GM13976 (cell line): ENCODE measurements around the gene NXN.
"Not testable (repeated sequence)": the region's sequence is repeated elsewhere in the genome, so short reads cannot be mapped to it uniquely, and the experiment has no call there.

Experiments
- DNase-seq: peaks from one replicate; pipeline ENCODE4 v3.0.0; 2012; ENCODE audit warnings: low spot score
- CTCF ChIP-seq: IDR thresholded peaks from 2 replicates; pipeline ENCODE4 v1.5.1; 2012; ENCODE audit warnings: borderline replicate concordance, mild to moderate bottlenecking; ENCODE audit not compliant: insufficient read depth; ENCODE audit errors: extremely low read depth, missing control alignments, control extremely low read depth
- in situ Hi-C: fragments of 300-500 bp; cut with MboI; formaldehyde crosslinking; loops from one replicate; pipeline ENCODE4 v1.12.0; 2022; ENCODE audit warnings: low sequenced_read_pairs, mixed read lengths, inconsistent platforms; ENCODE audit not compliant: unreplicated experiment

NXN gene

GRCh38 chr17:929586-929985 lies 50.0 kb downstream of the NXN start:
- in situ Hi-C loops: no loop called here
- DNase-seq: no peak
- no peak for TF ChIP-seq CTCF

- in situ Hi-C loops: no loop called here
- no peak for TF ChIP-seq CTCF
- DNase-seq: no peak
Observed at GRCh38 chr17:927611-928461, 51.7 kb downstream of the NXN start.

- TF ChIP-seq CTCF: no peak
- no peak for DNase-seq
- in situ Hi-C loops: no loop called here
Observed at GRCh38 chr17:925817-926216, 53.8 kb downstream of the NXN start.

- TF ChIP-seq CTCF: no peak
- DNase-seq: no peak
- in situ Hi-C loops: no loop called here
Observed at GRCh38 chr17:924711-925475, 54.7 kb downstream of the NXN start.

- in situ Hi-C loops, DNase-seq: not testable (repeated sequence)
Observed at GRCh38 chr17:924306-924705, 55.3 kb downstream of the NXN start.

- DNase-seq: no peak
- TF ChIP-seq CTCF: no peak
- in situ Hi-C loops: no loop called here
Observed at GRCh38 chr17:923633-924032, 55.9 kb downstream of the NXN start.

GRCh38 chr17:921161-921560 lies 58.4 kb downstream of the NXN start:
- no peak for DNase-seq
- in situ Hi-C loops: no loop called here
- TF ChIP-seq CTCF: no peak
